Neuron (in vitro differentiated cells): ENCODE results near the gene BCAR3.

Experiments
- H2AFZ ChIP-seq: one replicate; pipeline ENCODE4 v1.6.1; 2013; ENCODE audit warnings: low read depth, mild to moderate bottlenecking, inconsistent platforms, low read length, moderate library complexity
- H3K27me3 ChIP-seq: one replicate; pipeline ENCODE4 v1.6.1; 2013; ENCODE audit warnings: low read length; ENCODE audit not compliant: insufficient read depth
- H3K36me3 ChIP-seq: one replicate; pipeline ENCODE4 v1.6.1; 2013; ENCODE audit warnings: low read length; ENCODE audit not compliant: insufficient read depth
- H3K4me1 ChIP-seq: one replicate; pipeline ENCODE4 v1.6.1; 2013; ENCODE audit warnings: low read length; ENCODE audit not compliant: insufficient read depth
- H3K4me3 ChIP-seq: 2 replicates; pipeline ENCODE4 v1.5.1; 2013; ENCODE audit warnings: mild to moderate bottlenecking, low read length, moderate library complexity
- H3K9me3 ChIP-seq: one replicate; pipeline ENCODE4 v1.6.1; 2013; ENCODE audit warnings: low read length

Gene BCAR3

DNA sequence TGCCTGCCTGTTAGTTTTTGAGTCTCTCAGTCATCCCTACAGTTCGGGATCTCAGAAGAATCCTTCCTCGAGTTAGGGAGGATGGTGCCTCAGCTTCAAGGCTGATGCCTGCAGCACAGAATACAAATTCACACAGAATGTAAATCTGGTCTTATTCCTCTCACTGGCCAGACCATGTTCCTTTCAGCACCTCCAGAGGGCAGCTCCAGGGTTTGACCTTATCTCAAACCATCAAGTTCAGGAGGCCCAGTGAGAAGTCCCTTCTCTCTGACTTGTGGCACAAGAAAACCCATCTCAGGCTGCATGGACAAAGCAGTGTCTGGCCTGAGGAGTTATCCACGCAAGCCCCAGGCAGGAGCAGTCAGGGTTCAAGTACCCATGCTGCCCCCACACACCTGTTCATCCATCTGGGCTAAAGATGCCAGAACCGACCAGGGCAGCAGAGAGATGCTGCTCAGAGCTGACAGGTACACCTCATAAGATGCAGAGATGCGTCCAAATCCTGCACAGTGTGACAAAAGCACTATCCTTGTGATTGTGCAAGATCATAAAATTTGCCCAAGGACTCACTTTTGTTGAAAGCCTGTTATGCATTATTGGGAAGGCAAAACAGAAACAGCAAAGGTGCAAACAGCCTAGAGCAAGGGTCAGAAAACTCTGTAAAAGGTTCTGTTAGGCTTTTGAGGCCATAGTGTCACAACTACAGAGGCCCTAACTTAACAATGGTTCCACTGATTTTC is 49.8 kb downstream of the BCAR3 start:
- H3K4me1 ChIP-seq: peaks cover 20% of the 10 kb centered on the region
- no peaks in the 10 kb centered on the region for H3K36me3 ChIP-seq
- no peaks in the 10 kb centered on the region for H3K27me3 ChIP-seq
- H3K4me3 ChIP-seq: no peak overlapping the region
- no peak overlapping the region for H2AFZ ChIP-seq
- no peaks in the 10 kb centered on the region for H3K9me3 ChIP-seq

DNA sequence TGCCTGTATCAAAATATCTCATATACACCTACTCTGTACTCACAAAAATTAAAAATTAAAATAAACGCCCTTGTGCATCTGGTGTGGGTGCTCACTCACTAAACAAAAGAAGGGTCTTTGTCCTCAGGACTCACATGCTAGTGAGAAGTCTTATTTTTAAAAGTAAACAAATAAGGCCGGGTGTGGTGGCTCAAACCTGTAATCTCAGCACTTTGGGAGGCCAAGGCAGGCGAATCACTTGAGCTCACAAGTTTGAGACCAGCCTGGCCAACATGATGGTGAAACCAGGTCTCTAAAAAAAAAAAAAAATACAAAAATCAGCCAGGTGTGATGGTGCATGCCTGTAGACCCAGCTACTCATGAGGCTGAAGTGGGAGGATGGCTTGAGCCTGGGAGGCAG is 51.5 kb downstream of the BCAR3 start:
- no peak overlapping the region for H3K4me3 ChIP-seq
- H2AFZ ChIP-seq: no peak overlapping the region
- H3K27me3 ChIP-seq: no peaks in the 10 kb centered on the region
- no peaks in the 10 kb centered on the region for H3K9me3 ChIP-seq
- no peaks in the 10 kb centered on the region for H3K36me3 ChIP-seq
- peaks cover 23% of the 10 kb centered on the region for H3K4me1 ChIP-seq

DNA sequence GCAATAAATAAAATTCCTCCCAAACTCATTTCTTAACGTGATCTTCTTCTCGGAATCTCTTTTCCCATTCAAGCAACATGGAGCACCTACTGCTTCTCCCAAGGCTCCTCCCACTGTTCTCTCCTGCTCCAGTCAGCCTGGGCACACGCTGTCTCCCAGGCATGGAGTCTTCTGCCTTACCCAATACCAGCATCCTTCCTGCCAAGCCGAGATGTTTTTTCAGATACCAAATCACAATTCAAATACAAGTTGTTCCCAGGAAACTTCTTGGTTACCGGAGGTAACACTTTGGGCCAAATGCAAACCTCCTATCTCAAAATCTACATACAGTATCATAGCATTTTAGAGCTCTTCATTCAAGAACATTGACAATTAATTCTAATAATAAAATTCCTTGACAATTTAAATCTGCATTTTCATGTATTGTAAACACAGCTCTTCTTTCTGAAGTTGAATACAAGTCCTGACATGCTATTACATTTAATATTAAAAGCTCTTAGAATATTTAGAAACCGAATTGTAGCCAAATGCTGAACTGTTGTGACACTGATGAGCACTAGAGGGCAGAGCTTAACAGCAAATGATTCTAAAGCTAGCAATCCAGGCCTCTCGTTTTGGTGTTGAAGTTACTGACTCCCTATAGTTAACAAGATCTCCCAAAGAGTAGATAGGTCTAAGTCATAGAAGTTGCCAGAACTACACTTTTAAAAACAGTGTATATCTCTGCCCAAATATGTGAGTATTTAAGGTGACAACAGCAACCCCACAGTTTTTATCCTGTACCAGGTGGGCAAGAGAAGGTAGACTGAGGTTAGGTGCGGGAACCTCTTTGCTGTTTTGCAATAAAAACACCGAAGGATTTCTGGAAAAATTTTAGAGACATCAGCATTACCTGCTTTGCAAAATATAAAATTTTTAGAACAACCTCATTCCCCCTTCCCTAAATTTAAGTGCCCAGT is 52.3 kb downstream of the BCAR3 start:
- no peak overlapping the region for H2AFZ ChIP-seq
- no peaks in the 10 kb centered on the region for H3K36me3 ChIP-seq
- no peaks in the 10 kb centered on the region for H3K27me3 ChIP-seq
- no peak overlapping the region for H3K4me3 ChIP-seq
- H3K4me1 ChIP-seq: peaks cover 18% of the 10 kb centered on the region
- no peaks in the 10 kb centered on the region for H3K9me3 ChIP-seq

DNA sequence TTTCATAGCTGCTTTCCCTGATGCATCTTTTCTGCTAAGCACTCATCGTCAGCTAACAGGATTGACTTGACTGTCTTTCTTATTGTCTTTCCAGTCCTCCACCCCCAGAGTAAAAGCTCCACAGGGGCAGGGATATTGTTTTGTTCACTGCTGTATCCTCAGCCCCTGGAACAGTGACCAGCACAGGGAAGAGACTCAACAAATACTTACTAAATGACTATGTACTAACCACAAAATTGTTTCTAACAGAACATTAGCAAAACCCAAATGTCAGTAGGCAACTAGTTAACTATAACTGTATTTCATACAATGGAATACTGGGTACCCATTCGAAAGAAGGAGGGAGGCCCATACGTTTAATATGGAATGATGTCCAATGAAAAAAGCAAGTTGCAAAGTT is 53.0 kb downstream of the BCAR3 start:
- H3K4me1 ChIP-seq: peaks cover 18% of the 10 kb centered on the region
- H3K9me3 ChIP-seq: no peaks in the 10 kb centered on the region
- H3K36me3 ChIP-seq: no peaks in the 10 kb centered on the region
- no peak overlapping the region for H2AFZ ChIP-seq
- no peak overlapping the region for H3K4me3 ChIP-seq
- no peaks in the 10 kb centered on the region for H3K27me3 ChIP-seq

DNA sequence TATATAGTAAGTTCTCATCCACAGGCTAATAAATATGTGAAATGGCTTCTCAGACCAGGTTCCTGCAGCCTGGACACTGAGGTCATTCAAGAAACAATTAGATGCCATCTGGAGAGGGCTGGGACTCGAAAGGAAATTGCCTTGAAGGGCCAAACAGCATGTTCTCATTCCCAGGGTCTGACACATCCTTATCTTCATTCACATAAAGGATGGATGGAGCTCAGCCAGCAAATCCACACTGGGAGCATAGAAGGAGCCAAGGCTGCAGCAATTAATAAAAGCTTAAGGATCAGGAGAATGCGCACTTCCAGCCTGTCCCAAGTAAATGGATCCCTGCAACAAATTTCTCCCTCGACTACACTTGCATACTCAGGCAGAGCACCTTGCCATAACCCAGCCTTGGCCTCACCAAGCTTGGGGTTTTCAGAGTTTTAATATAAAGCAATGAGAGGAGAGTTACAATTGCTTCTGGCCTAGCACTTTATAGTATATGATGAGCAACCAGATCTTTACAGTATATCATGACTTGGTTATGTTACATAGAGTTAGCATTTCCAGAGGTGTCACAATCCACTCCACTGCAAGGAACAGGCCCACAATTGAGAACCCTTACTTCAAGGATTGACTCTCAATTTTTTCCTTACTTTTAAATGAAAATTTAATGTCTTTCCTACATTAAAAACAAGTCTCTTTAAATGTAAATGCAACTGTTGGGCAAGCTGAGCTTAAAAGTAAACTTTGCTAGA is 55.9 kb downstream of the BCAR3 start:
- H3K9me3 ChIP-seq: no peaks in the 10 kb centered on the region
- no peaks in the 10 kb centered on the region for H3K27me3 ChIP-seq
- H3K4me3 ChIP-seq: no peak overlapping the region
- no peaks in the 10 kb centered on the region for H3K36me3 ChIP-seq
- H3K4me1 ChIP-seq: peaks cover 18% of the 10 kb centered on the region
- H2AFZ ChIP-seq: no peak overlapping the region

DNA sequence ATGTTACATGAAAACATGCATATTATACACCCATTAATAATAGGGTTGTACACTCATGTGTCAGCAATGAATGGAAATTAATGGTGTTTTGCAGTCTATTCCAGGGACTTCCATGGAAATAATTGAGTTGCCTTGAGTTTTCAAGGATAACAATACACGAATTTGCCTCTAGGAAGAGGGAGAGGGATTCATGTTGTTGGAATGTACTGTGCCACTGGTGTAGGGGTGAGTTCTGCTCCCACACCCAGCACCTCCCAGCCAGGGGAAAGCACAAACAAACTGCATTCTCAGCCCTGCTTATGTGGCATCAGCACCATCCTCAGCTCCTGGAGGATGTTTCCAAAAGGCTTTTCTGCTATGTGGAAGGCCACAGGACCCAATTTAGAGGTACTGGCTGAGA is 57.8 kb downstream of the BCAR3 start:
- H3K4me3 ChIP-seq: no peak overlapping the region
- H3K36me3 ChIP-seq: no peaks in the 10 kb centered on the region
- no peak overlapping the region for H2AFZ ChIP-seq
- H3K4me1 ChIP-seq: peaks cover 18% of the 10 kb centered on the region
- no peaks in the 10 kb centered on the region for H3K27me3 ChIP-seq
- H3K9me3 ChIP-seq: no peaks in the 10 kb centered on the region

DNA sequence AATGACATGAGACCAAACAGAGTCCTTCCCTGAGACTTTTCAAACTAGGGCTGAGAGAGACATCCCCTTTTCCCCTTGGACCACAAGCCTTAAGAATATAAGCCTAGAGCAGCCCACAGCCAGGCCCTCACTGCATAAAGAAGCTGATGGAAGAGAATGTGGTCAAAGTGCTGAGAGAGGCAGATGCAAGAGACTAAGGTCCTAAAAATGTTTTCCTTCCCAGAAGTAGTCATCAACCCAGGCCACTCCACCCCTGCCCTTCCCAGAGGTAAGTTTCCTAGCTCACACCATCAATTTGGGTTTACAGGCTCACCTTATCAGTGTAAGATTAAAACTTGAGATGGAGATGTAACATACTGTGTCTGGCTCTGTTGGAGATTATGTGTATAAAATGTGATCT is 58.2 kb downstream of the BCAR3 start:
- no peaks in the 10 kb centered on the region for H3K9me3 ChIP-seq
- no peaks in the 10 kb centered on the region for H3K36me3 ChIP-seq
- H3K4me3 ChIP-seq: no peak overlapping the region
- no peak overlapping the region for H2AFZ ChIP-seq
- peaks cover 19% of the 10 kb centered on the region for H3K4me1 ChIP-seq
- H3K27me3 ChIP-seq: no peaks in the 10 kb centered on the region

DNA sequence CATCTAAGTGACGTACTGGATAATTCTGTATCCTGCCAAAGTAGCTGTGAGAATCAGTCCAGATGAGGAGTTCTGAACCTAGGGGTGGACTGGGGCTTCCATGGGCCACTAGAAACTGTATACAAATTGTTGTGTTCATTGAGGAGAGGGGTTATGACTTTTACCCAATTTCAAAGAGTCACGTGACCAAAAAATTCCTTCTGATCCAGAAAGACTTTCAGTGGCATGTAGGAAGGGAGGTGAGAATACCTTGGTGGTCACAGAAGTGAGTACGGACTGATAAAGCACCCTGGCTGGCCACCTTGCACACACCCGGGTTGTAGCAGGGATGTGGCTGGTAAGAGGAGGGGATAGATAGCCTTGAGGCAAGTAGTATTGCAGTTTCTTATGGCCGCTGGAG is 60.4 kb downstream of the BCAR3 start:
- Histone ChIP-seq H3K36me3 (no peaks in the 10 kb centered on the region), H3K9me3 (no peaks in the 10 kb centered on the region), H3K4me3 (no peak overlapping the region), H3K27me3 (no peaks in the 10 kb centered on the region), H2AFZ (no peak overlapping the region), H3K4me1 (peaks cover 32% of the 10 kb centered on the region)

DNA sequence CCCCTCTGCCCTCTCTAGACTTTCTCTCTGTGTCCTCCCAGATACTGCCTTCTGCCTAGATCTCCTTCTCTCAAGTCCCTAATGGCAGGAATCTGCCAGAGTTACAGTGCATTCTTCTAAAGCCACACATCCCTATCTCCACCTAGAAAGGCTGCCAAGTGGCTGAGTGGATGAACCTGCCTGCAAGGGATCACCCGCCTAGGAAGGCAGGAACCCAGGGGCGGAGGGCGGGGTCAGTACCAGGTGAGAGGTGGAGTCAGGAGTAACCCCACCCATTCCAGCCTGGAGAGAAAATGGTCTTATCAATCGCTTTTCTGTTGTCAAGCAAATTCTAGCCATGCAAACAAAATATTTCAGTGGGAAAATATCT is 60.8 kb downstream of the BCAR3 start:
- H3K36me3 ChIP-seq: no peaks in the 10 kb centered on the region
- H3K27me3 ChIP-seq: no peaks in the 10 kb centered on the region
- H2AFZ ChIP-seq: no peak overlapping the region
- no peaks in the 10 kb centered on the region for H3K9me3 ChIP-seq
- peaks cover 31% of the 10 kb centered on the region for H3K4me1 ChIP-seq
- H3K4me3 ChIP-seq: no peak overlapping the region

DNA sequence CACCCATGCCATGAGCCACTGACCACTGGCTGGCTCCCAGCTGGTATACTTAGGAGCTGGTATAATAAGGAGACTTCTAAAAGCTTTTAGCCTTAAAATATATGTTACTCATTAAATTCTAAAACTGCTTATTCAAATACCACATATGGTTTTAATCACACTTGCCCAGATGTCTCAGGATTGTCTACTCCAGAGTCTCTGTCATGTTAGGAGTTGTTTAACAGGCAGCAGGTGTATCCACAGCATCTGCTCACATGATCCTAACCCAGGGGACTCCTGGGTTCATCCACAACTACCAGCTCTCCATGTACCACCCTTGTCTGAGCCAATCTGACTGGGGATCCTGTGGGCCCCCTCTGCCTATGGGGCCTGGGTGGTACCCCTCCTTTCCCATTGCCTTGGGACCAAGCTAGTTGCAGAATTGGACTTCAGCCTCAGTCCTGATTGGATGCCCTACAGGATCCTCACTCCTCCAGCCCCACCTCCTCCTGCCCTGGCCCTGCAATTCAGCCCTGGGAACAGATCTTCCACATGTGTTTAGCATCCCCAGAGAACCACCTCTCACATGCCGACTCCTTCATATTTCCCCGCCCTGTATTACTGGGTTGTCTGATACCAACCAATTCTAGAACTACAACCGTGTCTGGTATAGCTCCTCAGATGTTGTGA is 61.3 kb downstream of the BCAR3 start:
- no peaks in the 10 kb centered on the region for H3K27me3 ChIP-seq
- no peak overlapping the region for H3K4me3 ChIP-seq
- no peaks in the 10 kb centered on the region for H3K36me3 ChIP-seq
- H3K9me3 ChIP-seq: no peaks in the 10 kb centered on the region
- peaks cover 30% of the 10 kb centered on the region for H3K4me1 ChIP-seq
- H2AFZ ChIP-seq: no peak overlapping the region

DNA sequence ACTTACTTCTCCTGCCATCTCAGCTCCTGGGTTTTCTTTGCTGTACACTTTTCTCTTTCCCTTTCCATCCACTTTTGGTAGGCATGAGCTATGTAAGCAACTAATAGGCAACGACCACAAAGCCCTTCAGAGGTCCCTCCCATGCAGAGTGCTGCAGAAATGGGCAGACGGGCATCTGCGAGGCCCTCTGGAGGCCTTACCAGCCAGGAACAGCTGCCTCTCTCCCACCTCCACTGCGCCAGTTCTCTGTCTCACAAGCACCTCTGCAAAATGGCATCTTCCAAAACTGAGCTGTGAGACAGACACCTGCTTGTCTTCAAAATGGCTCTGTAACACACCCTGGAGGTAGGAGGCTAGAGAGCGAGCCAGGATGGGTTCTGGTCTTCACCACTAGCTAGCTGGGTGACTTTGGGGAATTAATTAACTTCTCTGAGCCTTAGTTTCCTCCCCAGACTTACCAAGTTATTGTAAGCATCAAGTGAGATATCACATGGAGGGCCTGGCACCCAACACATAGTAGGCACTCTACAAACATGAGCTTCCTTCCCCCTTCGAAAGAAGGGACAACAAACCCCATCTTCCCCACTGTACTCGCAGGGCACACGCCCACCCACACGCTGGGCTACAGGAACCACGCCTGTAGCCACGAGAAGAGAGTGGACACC is 62.0 kb downstream of the BCAR3 start:
- no peak overlapping the region for H2AFZ ChIP-seq
- no peaks in the 10 kb centered on the region for H3K36me3 ChIP-seq
- no peak overlapping the region for H3K4me3 ChIP-seq
- H3K27me3 ChIP-seq: no peaks in the 10 kb centered on the region
- peaks cover 29% of the 10 kb centered on the region for H3K4me1 ChIP-seq
- H3K9me3 ChIP-seq: no peaks in the 10 kb centered on the region

DNA sequence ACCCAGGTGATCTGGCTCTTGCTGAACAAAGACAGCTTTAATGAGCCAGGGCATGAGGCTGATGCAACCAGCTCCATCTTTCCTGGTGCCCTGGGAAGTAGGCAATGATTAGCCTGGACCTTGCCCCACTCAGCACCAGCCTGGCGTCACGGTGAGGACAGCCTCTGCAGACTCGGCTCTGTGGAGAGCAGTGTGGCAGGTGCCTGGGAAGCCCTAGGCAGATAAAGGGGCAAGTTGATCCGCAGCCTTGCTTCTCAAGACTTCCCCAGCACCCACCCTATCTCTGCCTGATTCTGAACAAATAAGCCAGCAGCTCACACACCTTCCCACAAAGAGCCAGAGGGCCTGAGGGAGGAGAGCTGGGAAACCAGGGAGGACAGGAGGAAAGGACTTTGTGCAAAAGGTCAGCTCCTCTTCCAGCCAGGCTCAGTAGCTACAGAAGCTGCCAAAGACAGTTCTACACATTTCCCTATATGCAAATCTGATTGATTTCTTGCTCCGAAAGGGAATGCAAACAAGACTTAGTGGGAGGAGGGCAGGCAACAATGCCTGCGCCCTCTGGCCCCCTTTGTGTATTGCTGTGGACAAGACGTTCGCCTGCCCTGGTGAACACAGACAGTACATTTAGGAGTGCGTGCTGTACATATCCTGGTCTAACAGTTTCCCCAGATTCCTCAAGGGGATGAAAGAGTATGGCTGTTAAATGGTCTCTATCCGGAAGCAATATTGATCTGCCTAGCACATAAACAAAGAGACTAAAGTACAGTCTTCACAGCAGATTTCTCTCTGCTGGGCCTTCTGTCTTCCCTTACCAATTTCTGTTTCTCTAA is 63.8 kb downstream of the BCAR3 start:
- no peak overlapping the region for H2AFZ ChIP-seq
- no peaks in the 10 kb centered on the region for H3K36me3 ChIP-seq
- no peaks in the 10 kb centered on the region for H3K9me3 ChIP-seq
- H3K4me1 ChIP-seq: peaks cover 29% of the 10 kb centered on the region
- no peak overlapping the region for H3K4me3 ChIP-seq
- no peaks in the 10 kb centered on the region for H3K27me3 ChIP-seq
